Endodermal cell (in vitro differentiated cells): ENCODE results near the gene TBX5. TPM values are rescaled to one million over a fixed set of nuclear protein-coding genes. Genes with fewer than 3 reads are reported as not detected.

Source experiments
- DNase-seq: peaks from one replicate; pipeline ENCODE4 v3.0.0-alpha.2; 2017
- H3K27ac ChIP-seq: 2 replicates; pipeline ENCODE4 v1.5.1; 2013; ENCODE audit warnings: mild to moderate bottlenecking, low read depth, low read length, moderate library complexity
- H3K27me3 ChIP-seq: 2 replicates; pipeline ENCODE4 v1.6.1; 2013; ENCODE audit warnings: mild to moderate bottlenecking, low read length, moderate library complexity; ENCODE audit not compliant: insufficient read depth, control insufficient read depth, poor library complexity, severe bottlenecking
- H3K36me3 ChIP-seq: 2 replicates; pipeline ENCODE4 v1.7.0; 2013; ENCODE audit warnings: mild to moderate bottlenecking, low read length, moderate library complexity; ENCODE audit not compliant: control insufficient read depth, insufficient read depth
- H3K4me1 ChIP-seq: one replicate; pipeline ENCODE4 v1.7.0; 2013; ENCODE audit warnings: low read length; ENCODE audit not compliant: control insufficient read depth, insufficient read depth
- H3K4me3 ChIP-seq: 2 replicates; pipeline ENCODE4 v1.5.1; 2013; ENCODE audit warnings: mild to moderate bottlenecking, low read length, moderate library complexity
- H3K9ac ChIP-seq: 2 replicates; pipeline ENCODE4 v1.6.1; 2013; ENCODE audit warnings: mild to moderate bottlenecking, low read length, moderate library complexity; ENCODE audit not compliant: poor library complexity, severe bottlenecking; ENCODE audit errors: extremely low read depth
- H3K9me3 ChIP-seq: 2 replicates; pipeline ENCODE4 v1.6.1; 2013; ENCODE audit warnings: mild to moderate bottlenecking, low read length, moderate library complexity; ENCODE audit not compliant: control insufficient read depth
- H3K27ac Mint-ChIP-seq: 2 replicates; pipeline ENCODE4 v1.8.0; 2020; ENCODE audit warnings: mixed read lengths
- H3K27me3 Mint-ChIP-seq: 2 replicates; pipeline ENCODE4 v1.8.0; 2021; ENCODE audit warnings: mild to moderate bottlenecking, mixed read lengths; ENCODE audit not compliant: insufficient read depth
- H3K36me3 Mint-ChIP-seq: 2 replicates; pipeline ENCODE4 v1.8.0; 2020; ENCODE audit warnings: low read depth, mixed read lengths
- H3K4me1 Mint-ChIP-seq: 2 replicates; pipeline ENCODE4 v1.8.0; 2020; ENCODE audit warnings: mixed read lengths
- H3K4me3 Mint-ChIP-seq: 2 replicates; pipeline ENCODE4 v1.8.0; 2020; ENCODE audit warnings: mild to moderate bottlenecking, moderate library complexity, mixed read lengths
- H3K9me3 Mint-ChIP-seq: 2 replicates; pipeline ENCODE4 v1.8.0; 2020; ENCODE audit warnings: mild to moderate bottlenecking, mixed read lengths
- CTCF ChIP-seq: fragments of 200-600 bp; sonication (generic); conservative IDR thresholded peaks from 2 replicates; pipeline ENCODE4 v1.5.0; 2021; ENCODE audit warnings: antibody characterized with exemption, mild to moderate bottlenecking
- WGBS, 2 experiments: methylation state at CpG; one replicate each; pipeline versions ENCODE4 v1.1.5 to v1.1.7; 2013; ENCODE audit warnings: missing lambda C conversion rate in 2 of 2, mixed read lengths in 1 of 2; ENCODE audit not compliant: insufficient coverage in 1 of 2, insufficient read length in 1 of 2; 5-methylcytosine and 5-hydroxymethylcytosine counted together
- total RNA-seq, 2 donors: library from RNA; stranded (reverse); fragmentation: NEBNext Ultra II Directional in 1 of 2; extraction: Animal tissue kit (Norgen Biotek cat#: 25700) in 1 of 2; gene quantifications; 2 replicates in 1 of 2; 3 replicates in 1 of 2; pipeline ENCODE4 v1.2.1, GENCODE V29; 2021

The TBX5 gene
- total RNA-seq, 2 donors from 2014 or later, result not detected

- Mint-ChIP-seq H3K27me3 (peaks cover 60% of the 10 kb centered on the region), H3K9me3 (no peaks in the 10 kb centered on the region), H3K36me3 (no peaks in the 10 kb centered on the region), H3K4me3 (no peak overlapping the region), H3K4me1 (peaks cover 1% of the 10 kb centered on the region), H3K27ac (no peak overlapping the region)
- no peaks in the 10 kb centered on the region for H3K36me3 ChIP-seq
- H3K4me3 ChIP-seq, result no peak overlapping the region
- peaks cover 40% of the 10 kb centered on the region for H3K27me3 ChIP-seq
- no peak for DNase-seq
- 71 to 78% methylated on average over 1 to 2 of the region's 2 CpGs for WGBS, 2 experiments
- no peak overlapping the region for H3K27ac ChIP-seq
- H3K4me1 ChIP-seq, result no peaks in the 10 kb centered on the region
- no peak for TF ChIP-seq CTCF
- H3K9ac ChIP-seq, result no peak overlapping the region
- H3K9me3 ChIP-seq, result no peaks in the 10 kb centered on the region
Observed at GRCh38 chr12:114381177-114381576, 24.8 kb downstream of the TBX5 start.

- peaks cover 33% of the 10 kb centered on the region for H3K27me3 Mint-ChIP-seq
- peak; percentile 19 for TF ChIP-seq CTCF
- 86 to 89% methylated on average over 2 to 5 of the region's 7 CpGs for WGBS, 2 experiments
- H3K36me3 ChIP-seq, result no peaks in the 10 kb centered on the region
- H3K9ac ChIP-seq, result no peak overlapping the region
- no peak overlapping the region for H3K4me3 ChIP-seq
- no peaks in the 10 kb centered on the region for H3K36me3 Mint-ChIP-seq
- H3K27ac Mint-ChIP-seq, result no peak overlapping the region
- H3K4me1 Mint-ChIP-seq, result peaks cover 4% of the 10 kb centered on the region
- no peak overlapping the region for H3K4me3 Mint-ChIP-seq
- DNase-seq, result no peak
- no peak overlapping the region for H3K27ac ChIP-seq
- peaks cover 6% of the 10 kb centered on the region for H3K27me3 ChIP-seq
- H3K4me1 ChIP-seq, result no peaks in the 10 kb centered on the region
- no peaks in the 10 kb centered on the region for H3K9me3 Mint-ChIP-seq
- no peaks in the 10 kb centered on the region for H3K9me3 ChIP-seq
Observed at GRCh38 chr12:114371733-114372132, 34.2 kb downstream of the TBX5 start.

- Mint-ChIP-seq H3K27ac (no peak overlapping the region), H3K4me1 (peaks cover 4% of the 10 kb centered on the region), H3K9me3 (peaks cover 2% of the 10 kb centered on the region), H3K4me3 (no peak overlapping the region), H3K36me3 (no peaks in the 10 kb centered on the region), H3K27me3 (peaks cover 33% of the 10 kb centered on the region)
- 80 to 88% methylated on average over 8 to 13 of the region's 13 CpGs for WGBS, 2 experiments
- Histone ChIP-seq H3K4me1 (no peaks in the 10 kb centered on the region), H3K9me3 (peaks cover 3% of the 10 kb centered on the region), H3K27me3 (peaks cover 6% of the 10 kb centered on the region), H3K9ac (no peak overlapping the region), H3K36me3 (no peaks in the 10 kb centered on the region), H3K27ac (no peak overlapping the region), H3K4me3 (no peak overlapping the region)
- no peak for DNase-seq
- TF ChIP-seq CTCF, result peak; percentile 30
Observed at GRCh38 chr12:114371250-114371649, 34.7 kb downstream of the TBX5 start.
